VCaP (cell line): ENCODE measurements around the gene APOLD1.

Source experiments
- H3K27ac ChIP-seq: fragments of 450-650 bp; 2 replicates; pipeline ENCODE4 v1.5.1; 2017
- TF ChIP-seq, protein P1 (sequence below): fragments of 450-650 bp; conservative IDR thresholded peaks from 2 replicates; pipeline ENCODE4 v1.5.1; 2017; ENCODE audit warnings: mild to moderate bottlenecking, moderate library complexity

Gene APOLD1

DNA sequence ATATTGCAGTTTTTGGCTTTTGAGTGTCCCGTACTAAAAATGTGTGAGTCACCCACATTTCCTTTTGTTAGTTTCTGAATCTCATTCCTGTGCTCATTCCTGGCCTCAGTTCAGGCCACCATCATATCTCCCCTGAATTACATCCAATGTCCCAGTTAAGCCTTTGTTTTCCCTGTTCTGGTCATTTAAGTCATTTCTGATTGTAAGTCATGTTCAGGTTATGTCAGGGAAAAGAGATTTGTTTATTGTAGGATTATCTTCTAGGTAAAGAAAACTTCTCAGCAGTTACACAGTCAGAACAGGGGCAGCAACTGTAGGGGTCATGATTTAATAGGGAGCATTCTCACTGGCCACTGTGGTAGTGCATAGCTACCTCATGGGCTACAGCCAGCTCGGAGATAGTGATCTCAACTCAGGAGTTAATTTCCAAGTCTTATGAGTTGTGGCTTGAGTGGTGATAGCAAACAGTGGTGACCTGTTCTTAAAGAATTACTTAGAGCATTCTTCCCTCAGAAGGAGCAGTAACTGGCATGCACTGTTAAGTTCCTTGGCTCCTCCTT lies 34.4 kb downstream of the APOLD1 start:
- peak overlapping the region; percentile 21 for H3K27ac ChIP-seq

GRCh38 chr12:12820376-12820775 lies 34.9 kb downstream of the APOLD1 start:
- H3K27ac ChIP-seq = peak overlapping the region; percentile 21

More for the DNA sequence above, 34.4 kb downstream of the APOLD1 start:
- TF ChIP-seq, protein P1, sequence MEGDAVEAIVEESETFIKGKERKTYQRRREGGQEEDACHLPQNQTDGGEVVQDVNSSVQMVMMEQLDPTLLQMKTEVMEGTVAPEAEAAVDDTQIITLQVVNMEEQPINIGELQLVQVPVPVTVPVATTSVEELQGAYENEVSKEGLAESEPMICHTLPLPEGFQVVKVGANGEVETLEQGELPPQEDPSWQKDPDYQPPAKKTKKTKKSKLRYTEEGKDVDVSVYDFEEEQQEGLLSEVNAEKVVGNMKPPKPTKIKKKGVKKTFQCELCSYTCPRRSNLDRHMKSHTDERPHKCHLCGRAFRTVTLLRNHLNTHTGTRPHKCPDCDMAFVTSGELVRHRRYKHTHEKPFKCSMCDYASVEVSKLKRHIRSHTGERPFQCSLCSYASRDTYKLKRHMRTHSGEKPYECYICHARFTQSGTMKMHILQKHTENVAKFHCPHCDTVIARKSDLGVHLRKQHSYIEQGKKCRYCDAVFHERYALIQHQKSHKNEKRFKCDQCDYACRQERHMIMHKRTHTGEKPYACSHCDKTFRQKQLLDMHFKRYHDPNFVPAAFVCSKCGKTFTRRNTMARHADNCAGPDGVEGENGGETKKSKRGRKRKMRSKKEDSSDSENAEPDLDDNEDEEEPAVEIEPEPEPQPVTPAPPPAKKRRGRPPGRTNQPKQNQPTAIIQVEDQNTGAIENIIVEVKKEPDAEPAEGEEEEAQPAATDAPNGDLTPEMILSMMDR = no peak

GRCh38 chr12:12821975-12822374 lies 36.5 kb downstream of the APOLD1 start:
- H3K27ac ChIP-seq = no peak overlapping the region

DNA sequence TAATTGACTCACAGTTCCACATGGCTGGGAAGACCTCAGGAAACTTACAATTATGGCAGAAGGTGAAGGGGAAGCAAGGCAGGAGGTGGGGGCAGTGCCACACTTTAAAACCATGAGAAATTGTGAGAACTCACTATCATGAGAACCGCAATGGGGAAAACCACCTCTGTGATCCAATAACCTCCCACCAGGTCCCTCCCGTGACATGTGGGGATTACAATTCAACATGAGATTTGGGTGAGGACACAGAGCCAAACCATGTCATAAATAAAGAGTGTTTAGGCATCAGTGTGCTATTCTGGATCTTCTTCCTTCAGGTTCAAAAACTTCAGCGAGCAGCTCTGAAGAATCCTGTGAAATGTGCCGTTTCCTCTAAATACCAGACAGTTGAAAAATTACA lies 37.4 kb downstream of the APOLD1 start:
- TF ChIP-seq, protein P1 = no peak
- no peak overlapping the region for H3K27ac ChIP-seq

More at GRCh38 chr12:12821975-12822374, 36.5 kb downstream of the APOLD1 start:
- TF ChIP-seq, protein P1 = no peak

DNA sequence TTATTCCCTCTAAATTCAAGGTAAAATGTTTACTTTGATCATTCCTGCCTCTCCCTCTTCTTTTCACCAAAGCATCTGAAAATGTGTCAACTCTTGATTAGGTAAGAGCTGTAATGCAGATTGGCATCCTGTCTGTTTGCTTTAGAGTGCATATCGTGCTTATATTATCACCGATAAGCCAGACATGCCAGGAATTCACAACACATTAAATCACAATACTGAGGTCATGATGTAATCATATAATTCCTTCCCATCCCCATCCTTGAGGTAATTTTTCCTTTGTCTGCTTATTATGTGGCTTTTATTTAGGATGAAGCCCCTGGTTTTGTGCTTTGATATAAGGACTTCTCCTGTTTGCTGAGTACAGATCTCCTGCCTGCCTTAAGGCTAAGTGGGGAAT lies 37.8 kb downstream of the APOLD1 start:
- TF ChIP-seq, protein P1 = no peak
- H3K27ac ChIP-seq = no peak overlapping the region

DNA sequence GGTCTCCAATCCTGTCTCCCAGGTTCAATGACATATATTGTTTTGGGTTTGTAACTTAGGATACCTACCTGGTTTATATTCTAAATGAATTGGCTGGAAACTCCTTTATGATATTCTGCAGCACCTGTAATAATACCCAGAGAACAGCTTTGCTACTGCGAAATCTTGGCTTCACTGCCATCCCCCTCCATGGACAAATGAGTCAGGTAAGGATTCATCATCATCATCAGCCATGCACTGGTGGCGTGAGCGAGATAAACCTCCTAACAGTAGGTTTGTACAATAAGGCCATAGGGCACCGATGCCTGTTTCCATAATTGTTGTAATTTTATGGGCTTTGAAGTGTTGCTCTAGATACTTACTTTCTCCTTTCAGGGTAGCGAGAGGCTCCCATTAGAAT lies 38.4 kb downstream of the APOLD1 start:
- H3K27ac ChIP-seq = no peak overlapping the region

GRCh38 chr12:12835378-12836146 lies 50.1 kb downstream of the APOLD1 start:
- H3K27ac ChIP-seq = no peak overlapping the region
- TF ChIP-seq, protein P1 = no peak

More for the DNA sequence above, 38.4 kb downstream of the APOLD1 start:
- TF ChIP-seq, protein P1 = no peak

- H3K27ac ChIP-seq = no peak overlapping the region
- TF ChIP-seq, protein P1 = no peak
Observed at GRCh38 chr12:12836571-12836970, 51.1 kb downstream of the APOLD1 start.
